HUDEP-2 (cell line): Measurements from ENCODE around the gene SORBS1.
"Not testable (repeated sequence)": the region's sequence is repeated elsewhere in the genome, so short reads cannot be mapped to it uniquely, and the experiment has no call there.

Source experiments
- DNase-seq, 76 experiments: peaks; one replicate each; lab custom pipeline; 2025; ENCODE audit not compliant: unreplicated experiment in 76 of 76; lab: John Stamatoyannopoulos, UW

The SORBS1 gene

GRCh38 chr10:95496246-95496911 is 64.8 kb downstream of the SORBS1 start:
- DNase-seq: no peak

- DNase-seq: no peak
Observed at GRCh38 chr10:95493862-95494261, 67.3 kb downstream of the SORBS1 start.

GRCh38 chr10:95487994-95488393 is 73.2 kb downstream of the SORBS1 start:
- no peak for DNase-seq

GRCh38 chr10:95485056-95485844 is 75.9 kb downstream of the SORBS1 start:
- DNase-seq: peak in 13 of 76 experiments; percentile 5 to 30 (median 19)

- no peak for DNase-seq
Observed at GRCh38 chr10:95482501-95483233, 78.5 kb downstream of the SORBS1 start.

GRCh38 chr10:95480901-95481491 is 80.2 kb downstream of the SORBS1 start:
- DNase-seq: no peak

GRCh38 chr10:95480102-95480900 is 80.9 kb downstream of the SORBS1 start:
- DNase-seq: no peak

GRCh38 chr10:95478935-95479334 is 82.2 kb downstream of the SORBS1 start:
- DNase-seq: no peak

GRCh38 chr10:95478185-95478584 is 83.0 kb downstream of the SORBS1 start:
- DNase-seq: no peak

- DNase-seq: no peak
Observed at GRCh38 chr10:95477175-95477520, 84.0 kb downstream of the SORBS1 start.

- no peak for DNase-seq
Observed at GRCh38 chr10:95476469-95477174, 84.5 kb downstream of the SORBS1 start.

- DNase-seq: peak in 1 of 76 experiments; percentile 10
Observed at GRCh38 chr10:95475827-95476468, 85.2 kb downstream of the SORBS1 start.

GRCh38 chr10:95475003-95475383 is 86.2 kb downstream of the SORBS1 start:
- no peak for DNase-seq

- no peak for DNase-seq
Observed at GRCh38 chr10:95474228-95475002, 86.8 kb downstream of the SORBS1 start.

GRCh38 chr10:95472304-95473088 is 88.7 kb downstream of the SORBS1 start:
- peak in 12 of 76 experiments; percentile 3 to 46 (median 20) for DNase-seq

- DNase-seq: no peak
Observed at GRCh38 chr10:95469676-95470075, 91.5 kb downstream of the SORBS1 start.

- no peak for DNase-seq
Observed at GRCh38 chr10:95469251-95469650, 91.9 kb downstream of the SORBS1 start.

GRCh38 chr10:95467642-95468041 is 93.5 kb downstream of the SORBS1 start:
- not testable (repeated sequence) for DNase-seq
